Stimulated activated CD4-positive, alpha-beta T cell treated with anti-CD3 and anti-CD28 coated beads, Interleukin-4, amount 100 ng/mL, for 48 hours (primary cell): Measurements from ENCODE around the gene DCANP1.

Source experiments
- DNase-seq, 2 donors: peaks; one replicate each; pipeline ENCODE4 v3.0.0-alpha.2; 2020; ENCODE audit warnings: low read depth in 2 of 2

Gene DCANP1

DNA sequence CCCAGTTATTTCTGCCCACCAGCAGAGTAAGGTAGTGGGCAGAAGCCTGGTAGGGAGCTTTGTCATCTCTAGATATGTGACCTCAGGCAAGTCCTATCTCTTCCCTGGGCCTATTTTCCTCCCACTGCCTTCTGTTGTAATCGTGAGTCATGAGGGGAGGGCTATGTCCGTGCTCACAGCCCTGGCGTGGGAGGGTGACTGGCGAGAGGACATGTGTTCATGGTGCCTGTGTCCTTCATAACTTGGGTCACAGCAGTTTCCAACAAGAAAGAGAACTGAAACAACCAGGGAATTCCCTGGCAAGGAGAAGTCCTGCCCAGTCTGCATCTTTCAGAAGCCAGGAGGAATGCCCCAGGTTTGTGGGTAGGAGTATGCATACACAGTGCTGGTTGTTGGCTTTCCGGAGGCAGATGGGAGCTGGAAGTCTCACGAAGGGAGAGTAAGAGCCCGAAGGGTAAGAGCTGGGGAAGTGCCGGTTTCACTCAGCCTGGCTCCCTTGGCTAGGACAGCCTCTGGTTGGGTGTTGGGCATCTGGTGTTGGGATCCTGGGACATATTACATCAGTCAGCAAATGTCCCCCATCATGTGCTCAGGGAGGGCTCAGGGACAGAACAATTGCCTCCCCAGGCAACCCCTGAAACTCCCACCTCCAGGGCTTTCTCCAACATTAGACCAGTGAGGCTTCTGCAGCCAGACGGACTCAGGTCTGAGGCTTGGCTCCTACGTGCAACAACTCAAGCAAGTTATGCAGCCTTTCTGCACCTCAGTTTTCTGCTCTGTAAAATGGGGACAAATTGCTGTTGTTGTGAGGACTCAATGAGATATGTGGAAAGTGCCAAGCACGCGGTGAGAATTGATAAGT, 9.3 kb upstream of the DCANP1 start:
- DNase-seq = no peak

DNA sequence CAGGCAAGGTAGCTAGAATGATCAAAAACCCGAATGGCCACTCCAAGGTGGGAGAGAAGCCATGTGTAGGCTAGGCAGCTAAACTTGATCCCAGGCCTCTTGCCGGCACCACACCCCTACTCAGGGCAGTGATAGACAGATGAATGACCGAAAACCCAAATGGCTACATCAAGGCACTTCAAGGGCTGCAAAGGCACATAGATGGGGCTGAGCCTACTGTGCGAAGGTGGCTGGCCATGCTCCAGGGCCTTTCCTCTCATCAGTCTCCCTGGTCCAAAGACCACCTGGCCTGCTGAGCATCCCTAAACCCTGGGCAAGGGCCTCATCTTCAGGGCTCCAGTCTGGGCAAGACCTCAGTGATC, 8.7 kb upstream of the DCANP1 start:
- DNase-seq = no peak

DNA sequence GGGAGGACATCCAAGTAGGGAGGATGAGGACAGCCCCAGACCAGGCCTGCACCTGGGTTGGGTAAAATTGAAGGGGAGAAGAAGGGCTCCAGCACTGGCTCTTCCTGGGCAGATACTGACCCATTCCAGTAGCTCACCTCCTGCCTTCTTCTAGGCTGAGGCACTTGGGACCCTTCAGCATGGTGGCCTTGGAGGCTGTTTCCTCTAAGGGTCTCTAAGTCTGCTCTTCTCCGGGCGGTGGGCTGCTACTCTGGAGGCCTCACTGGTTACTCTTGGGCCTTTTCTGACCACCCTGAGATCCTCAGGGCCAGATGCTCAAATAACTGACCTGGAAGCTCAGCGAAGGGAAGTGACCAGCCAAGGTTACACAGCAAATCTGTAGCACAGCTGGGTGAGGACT, 7.8 kb upstream of the DCANP1 start:
- DNase-seq = no peak

DNA sequence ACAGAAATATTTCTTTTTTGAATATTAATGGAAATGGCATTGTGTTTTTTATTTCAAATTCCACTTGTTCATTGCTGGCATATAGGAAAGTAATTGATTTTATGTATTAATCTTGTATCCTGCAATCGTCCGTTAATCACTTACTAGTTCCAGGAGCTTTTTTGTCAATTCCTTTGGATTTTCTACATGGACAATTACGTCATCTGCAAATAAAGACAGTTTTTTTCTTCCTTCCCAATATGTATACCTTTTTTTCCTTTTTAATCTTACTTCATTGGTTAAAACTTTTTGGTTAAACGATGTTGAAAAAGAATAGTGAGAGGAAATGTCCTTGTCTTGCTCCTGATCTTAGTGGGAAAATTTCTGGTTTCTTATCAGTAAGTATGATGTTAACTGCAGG, 6.5 kb upstream of the DCANP1 start:
- no peak for DNase-seq

DNA sequence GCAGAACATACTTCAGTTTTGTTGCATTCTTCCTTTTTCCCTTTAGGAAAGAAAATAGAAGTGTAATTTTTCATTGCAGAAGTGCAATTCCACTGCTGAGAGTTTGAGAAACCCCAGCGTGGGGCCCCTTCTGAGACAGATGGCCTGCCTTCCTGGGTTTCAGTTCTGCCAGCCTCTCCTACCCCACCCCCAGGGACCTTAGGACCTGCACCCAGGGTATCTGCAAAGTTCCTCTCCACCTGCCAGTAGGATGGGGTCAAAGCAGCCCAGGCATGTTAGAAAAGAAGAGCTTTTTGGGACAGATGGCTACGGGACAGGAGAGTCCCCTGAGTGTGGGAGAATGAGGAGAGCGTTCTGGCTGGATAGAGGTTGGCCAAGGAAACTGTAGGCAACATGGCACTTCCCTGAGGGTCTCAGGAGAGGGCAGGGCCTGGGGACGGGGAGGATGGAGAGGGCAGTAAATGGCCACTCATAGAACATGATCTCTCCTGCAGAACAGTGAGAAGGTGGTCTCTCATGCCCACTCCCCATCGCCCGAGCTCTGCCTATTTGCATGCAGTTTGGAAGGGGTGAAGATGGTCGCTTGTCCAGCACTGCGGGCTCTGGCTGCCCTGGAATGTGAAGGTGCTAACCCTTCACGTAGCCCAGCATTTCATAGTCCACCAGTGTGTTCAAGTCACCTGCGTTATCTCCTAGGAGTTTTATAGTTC, 5.3 kb upstream of the DCANP1 start, which contains the start of gene TIFAB:
Gene TIFAB, minus strand, starts transcription at position 31 of the 710 bp plus-strand sequence. CDS start 2,412 bp downstream, outside the sequence.
- no peak for DNase-seq

DNA sequence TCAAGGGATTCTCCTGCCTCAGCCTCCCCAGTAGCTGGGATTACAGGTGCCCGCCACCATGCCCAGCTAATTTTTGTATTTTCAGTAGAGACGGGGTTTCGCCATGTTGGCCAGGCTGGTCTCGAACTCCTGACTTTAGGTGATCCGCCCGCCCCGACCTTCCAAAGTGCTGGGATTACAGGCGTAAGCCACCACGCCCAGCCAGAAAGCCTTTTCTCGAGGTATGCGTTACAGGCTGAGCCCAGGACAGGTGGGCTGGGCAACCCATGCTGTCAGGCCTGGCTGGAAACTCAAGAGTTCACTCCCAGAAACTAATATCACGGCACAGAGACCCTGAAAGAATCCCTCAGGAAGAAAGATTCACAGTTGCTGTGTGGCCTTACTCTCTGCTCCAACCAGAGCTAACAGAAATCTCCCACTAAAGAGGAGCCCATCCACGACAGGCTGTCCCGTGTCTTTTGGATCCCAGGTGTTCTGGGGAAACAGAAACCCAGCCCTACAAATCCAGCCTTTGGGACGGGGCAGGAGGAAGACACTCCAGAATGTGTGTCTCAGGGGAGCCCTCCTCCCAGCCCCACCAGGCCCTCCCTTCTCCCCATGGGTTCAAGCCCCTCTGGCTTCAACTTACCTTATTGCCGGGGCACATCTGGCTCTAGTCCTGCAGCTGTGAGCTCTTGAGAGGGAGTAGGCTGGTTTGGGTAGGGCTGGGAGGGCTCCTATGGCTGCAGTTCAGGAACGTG, 4.6 kb upstream of the DCANP1 start:
- DNase-seq = no peak

DNA sequence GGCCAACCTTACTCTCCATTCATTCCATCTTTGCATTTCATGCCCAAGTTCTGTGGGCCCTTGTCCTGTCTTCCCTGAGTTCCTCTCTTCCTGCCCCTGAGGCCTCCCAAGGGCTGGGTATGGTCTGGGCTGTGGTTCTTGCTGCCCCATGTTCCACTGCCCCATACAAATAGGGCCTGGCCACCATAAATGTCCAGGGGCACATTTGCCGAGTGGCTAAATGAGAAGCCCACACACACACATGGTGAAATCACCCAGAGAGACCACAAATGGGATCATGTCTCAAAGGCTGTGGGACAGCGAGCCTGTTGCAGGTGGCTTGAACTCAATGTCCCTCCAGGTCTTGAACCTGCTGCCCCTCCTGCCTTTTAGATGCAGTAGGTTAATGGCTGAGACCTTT, 3.8 kb upstream of the DCANP1 start:
- DNase-seq = no peak

DNA sequence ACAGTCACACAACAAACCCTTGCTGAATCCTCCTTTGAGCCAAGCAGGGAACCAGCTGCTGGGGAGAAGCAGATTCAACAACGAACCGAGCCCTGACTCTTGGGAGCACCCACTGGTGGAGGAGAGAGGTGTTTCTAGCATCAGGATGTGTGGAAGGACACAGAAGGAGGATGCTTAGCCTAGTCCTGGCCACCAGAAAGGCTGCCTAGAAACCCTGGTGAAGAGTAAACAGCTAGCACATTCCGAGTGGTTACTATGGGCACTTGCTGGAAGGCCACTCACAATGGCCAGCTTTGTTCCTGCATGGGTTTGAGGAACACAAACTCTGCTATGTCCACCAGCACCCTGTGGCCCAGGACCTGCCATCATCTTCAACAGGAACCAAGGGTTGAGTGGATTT, 3.2 kb upstream of the DCANP1 start:
- no peak for DNase-seq

DNA sequence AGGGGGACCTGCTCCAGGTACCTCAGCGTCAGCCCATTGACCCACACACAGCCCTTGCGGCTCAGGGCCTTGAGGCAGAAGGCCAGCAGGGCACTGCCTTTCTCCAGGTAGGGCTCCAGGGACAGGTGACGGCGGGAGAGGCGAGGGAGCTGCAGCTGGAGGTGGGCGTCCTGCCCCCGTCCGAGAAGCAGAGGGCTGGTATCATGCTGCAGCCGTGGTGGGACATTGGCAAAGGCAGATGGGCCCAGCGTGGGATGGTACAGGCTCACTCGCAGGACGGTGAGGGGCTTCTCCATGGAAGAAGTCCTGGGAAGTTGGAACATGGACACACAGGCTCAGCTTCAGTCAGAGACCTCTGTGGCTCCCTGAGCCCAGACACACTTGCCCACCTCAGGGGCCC, 2.5 kb upstream of the DCANP1 start:
- no peak for DNase-seq

DNA sequence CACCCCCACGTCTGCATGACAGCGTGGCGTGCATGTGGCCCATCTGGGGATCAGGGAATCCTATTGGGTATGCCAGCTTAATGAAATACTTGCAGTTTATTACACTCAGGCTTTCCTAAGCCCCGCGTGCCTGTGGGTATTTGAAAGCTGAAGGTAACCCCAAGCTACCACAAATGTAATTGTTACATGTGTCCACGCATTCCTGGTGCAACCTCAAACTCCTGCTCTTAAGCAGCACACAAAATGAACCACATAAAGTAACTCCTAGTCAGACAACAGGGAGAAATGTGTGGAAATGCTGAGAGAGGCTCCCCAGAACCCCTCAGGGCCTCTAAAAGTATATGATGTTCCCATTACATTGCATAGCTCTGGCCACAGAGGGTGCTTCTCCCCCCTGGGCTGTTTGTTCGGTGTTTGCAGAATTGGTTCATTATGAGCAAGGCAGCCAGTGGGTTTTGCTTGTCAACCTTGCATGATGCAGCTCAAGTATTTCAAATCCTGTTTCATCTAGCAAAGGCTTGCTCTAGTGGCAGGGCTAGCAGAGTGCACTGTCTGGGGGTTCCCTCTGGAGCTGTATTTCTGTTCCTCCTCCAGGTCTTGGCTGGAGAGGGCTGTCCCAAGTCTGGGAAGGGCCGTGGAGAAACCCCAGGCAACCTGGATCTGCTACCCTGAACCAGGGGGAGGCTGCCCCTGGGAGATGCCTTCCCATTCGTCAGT, 1.8 kb upstream of the DCANP1 start:
- no peak for DNase-seq

DNA sequence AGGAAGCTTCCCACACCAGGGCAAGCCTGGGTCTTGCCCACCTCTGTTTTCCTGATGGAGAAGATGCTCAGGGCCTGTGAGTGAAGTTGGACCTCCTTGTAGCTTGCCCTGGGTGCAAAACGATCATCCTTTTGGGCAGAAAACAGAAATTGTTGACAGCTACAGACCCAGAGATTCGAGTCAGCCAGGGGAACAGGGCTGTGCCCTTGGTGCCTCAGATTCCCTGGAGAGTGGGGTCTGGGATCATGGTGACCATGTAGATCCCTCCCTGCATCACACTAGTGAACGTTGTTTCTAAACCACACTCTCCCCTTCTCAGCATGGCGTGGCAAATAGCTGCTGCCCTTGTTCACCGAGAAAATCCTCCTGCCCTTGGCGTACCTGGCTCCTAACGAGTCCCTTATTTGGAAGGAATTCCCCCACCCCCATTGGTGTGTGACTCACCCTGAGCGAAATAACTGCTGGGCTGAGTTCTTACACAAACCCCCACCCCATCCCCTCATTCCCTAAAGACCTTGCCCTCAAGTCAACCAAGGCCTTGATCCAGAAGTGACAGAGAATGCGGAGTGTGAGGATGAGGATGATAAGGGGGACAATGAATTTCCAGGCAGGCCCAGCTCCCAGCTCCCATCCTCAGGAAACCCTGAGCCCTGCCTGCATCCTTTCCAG, 1.1 kb upstream of the DCANP1 start:
- DNase-seq = no peak

DNA sequence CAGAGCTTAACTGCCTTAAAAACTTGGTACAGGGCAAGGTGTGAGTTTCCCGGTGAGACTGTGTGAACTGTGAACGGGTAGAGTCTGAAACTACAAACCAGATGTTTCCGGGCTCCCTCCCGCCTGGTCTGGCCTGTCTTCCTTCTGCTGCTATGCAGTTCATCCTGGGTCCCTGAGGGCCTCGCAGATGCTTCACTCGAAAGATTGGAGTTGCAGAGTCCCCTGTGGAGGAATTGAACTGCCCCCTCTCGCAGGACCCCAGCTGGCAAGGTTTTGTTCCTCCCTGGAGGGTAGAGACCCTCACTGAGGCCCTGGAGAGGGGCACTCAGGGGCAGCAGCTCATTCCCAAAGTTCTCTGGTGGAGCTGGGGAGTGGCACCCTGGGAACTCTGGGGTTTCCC, 533 bp downstream of the DCANP1 start:
- DNase-seq = no peak

DNA sequence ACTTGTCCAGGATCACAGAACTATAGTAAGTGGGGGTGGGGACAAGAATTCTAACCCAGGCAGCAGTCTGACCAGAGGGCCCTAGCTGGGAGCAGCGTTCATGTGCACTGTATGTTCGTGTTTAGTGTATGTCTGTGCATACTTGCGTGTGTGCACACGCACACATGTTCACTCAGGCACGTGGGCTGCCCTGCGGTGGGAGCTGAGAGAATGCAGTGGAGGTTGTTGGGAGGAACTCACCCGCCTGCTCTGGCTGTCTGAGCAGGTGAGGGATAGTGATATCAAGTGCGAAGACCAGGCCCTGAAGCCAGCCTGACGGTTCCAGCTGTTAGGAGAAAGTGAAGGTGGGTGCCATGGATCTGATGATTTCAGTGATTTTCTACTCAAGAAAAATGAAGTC, 942 bp downstream of the DCANP1 start:
- no peak for DNase-seq

DNA sequence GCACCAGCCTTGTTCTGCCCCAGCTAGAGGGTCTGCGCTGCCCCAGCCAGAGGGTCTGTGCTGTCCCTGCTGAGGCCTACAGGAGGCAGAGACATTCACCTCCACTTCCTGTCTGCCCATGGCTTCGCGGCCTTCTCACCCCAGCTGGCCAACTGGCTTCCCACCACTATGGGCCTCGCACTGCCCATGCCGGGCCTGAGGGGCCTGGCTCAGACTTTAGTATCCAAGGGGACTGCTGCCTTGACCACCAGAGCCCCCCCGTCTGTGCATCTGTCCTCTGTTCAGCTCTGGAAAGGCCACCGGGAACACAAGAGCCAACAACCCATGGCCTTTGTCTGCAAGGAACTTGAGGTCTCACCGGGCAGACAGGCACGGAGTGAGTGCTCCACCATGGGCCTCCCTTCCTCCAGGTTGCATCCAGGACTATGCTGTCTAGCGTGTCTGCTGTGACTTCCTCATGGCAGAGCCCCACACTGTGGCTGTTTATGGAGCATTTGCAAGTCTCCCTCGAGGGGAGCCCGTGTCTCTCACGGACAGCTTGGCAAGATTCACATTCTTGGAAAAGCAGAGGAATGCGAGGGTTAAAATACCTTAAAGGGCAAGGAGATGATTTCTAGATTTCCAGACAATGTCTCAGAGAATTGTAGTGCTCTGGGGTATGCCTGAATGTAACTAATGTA, 1.7 kb downstream of the DCANP1 start:
- DNase-seq = no peak

DNA sequence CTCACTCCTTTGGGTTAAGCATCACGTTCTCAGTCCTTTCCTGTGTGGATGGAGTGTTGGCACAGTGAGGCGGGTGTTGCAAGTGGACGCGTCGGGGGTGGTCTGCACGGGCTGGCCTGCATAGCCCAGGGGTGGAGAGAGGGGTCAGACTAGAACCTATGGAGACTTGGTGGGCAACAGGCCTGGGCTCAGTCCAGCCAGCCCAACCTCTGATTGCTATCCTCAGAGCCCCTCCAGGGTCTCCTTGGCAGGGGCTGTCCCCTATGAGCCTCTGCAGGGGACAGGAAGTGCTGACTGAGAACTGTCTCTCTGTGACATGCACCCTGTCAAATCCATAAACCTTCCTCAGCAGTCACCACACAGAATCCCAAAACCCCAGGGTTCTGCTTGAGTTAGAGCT, 2.3 kb downstream of the DCANP1 start:
- no peak for DNase-seq

DNA sequence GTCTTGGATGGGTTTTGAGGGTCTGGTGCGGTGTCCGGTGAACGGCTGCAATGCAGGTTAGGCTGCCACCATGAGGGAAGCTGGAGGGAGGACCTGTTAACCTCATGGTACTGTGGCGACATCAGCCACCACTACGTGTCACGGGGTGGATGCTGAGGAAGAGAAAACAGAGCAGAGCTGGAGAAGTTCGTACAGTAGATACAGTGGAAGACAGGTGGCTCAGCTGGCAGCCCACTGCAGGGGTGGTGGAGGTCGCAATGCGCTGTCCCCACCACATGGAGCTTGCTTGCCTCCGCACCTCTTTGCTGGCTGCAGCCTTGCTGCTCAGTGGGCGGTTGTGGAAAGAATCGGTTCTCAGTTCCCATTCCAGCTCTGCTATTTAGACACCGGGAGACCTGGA, 2.8 kb downstream of the DCANP1 start:
- no peak for DNase-seq

DNA sequence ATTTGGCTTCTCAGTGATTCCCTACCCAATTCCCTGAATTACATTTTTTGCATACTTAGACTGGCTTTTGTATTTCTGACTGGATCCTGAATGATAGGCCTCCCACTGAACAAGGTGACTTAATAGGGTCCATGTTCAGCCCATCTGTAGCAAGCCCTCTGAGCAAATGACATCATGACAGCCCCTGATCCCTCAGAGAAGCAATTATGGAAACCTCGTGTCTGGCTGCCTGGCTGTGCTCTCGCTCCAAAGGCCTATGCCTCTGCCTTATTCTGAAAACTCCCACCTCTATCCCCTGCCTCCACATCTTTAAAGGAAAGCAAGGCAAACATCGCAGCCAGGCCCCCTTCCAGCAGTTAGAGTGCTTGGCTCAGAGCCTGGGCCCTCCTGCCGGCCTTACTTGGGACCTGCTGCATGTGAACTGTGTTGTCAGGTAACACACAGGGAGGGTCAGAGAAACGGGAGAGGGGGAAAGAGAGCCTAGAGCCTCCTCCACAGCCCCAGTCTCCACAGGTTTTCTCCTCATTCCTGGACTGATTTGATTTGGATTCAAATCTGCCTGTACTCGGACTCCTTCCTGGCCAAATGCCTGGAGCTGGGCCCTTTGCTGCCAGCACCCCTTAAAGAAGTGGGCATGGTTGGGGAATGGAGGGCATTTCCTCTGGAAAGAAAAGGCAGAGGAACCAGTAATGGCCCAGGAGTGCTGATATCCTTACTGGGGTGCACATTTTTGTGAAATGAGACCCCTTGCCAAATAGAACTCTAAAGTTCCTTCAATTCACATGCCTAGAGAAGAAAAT, 3.8 kb downstream of the DCANP1 start:
- no peak for DNase-seq

DNA sequence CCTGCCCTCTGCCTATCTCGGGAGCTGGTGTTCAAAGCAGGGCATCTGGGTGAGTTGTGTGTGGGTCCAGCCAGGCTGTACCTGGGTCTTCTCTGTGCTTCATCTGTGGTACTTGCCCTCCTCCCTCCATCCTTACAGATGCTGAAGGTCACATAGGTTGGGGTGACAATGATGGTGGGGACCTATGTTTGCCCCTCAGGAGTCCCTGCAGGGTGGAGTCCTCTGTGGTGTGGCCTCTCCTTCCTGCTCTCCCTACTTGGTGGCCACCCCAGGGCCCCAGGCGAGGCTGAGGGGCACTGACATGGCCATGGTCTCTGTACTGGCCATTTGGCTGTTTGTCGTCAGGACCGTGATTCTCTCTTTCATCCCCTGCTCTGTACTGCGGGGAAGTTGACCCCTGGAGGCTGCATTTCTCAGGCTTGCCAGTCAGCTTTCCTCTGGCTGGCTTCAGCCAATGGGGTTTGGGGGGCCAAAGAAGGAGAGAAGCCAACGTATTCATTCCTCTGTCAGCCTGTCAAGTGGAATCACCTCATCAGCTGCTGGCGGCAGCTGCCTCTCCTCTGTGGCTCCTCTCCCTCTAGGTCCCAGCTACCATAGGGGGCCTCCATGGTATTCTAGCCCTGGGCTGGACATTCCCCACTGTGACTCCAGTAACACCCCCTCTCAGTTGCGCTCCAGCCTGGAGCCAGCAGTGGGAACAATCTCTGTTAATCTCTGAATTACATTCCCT, 4.6 kb downstream of the DCANP1 start:
- DNase-seq = no peak

DNA sequence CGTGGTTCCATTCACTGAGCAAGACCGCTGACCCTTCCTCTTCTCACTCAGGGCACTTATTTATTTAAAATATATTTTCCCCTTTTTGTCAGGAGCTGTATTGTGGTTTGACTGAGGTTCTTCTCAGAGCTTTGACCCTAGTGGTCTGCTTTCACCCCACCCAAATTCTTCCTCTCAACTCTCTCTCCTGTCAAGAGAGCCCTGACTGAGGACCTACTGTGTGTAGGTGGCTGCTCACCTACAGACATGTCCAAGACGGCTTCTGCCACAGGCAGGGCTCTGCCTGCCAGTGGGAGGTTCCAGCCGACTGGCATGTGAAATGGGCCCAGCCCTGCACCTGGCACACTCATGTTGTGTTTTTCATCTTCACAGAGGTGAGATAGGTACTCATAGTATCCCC, 5.2 kb downstream of the DCANP1 start:
- no peak for DNase-seq
